ENCODE results near the gene HOXC6. TPM values are rescaled to one million over a fixed set of nuclear protein-coding genes. Genes with fewer than 3 reads are reported as not detected.

HOXC6 gene
- total RNA-seq, 2 experiments from 2014 or later = not detected

DNA sequence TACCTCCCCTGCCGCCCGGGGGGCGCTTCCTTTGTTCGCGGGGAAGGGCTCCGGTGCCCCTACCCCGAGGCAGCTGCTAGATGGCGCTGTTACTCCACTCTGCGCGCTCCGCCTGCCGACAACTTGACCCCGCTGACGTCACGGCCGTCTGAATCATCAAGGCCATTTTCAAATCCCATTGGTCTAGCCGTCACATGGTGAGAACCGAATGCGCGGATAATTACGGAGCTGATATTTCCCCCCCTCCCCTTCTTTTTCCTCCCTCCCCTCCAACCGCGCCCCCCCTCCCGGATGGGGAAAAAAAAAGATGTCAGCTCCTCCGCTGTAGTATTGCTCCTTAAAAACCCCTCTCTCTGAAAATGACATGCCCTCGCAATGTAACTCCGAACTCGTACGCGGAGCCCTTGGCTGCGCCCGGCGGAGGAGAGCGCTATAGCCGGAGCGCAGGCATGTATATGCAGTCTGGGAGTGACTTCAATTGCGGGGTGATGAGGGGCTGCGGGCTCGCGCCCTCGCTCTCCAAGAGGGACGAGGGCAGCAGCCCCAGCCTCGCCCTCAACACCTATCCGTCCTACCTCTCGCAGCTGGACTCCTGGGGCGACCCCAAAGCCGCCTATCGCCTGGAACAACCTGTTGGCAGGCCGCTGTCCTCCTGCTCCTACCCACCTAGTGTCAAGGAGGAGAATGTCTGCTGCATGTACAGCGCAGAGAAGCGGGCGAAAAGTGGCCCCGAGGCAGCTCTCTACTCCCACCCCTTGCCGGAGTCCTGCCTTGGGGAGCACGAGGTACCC, 43.1 kb upstream of the HOXC6 start, which contains the start of gene HOXC10:
Gene HOXC10 (plus strand): TSS at position 246 of the 791 bp plus-strand sequence. CDS start 114 bp downstream, at position 360.
- peaks cover 43% of the 10 kb centered on the region for H3K4me1 Mint-ChIP-seq (ENCODE audit: low read depth)
- peak within 1 kb of the TSS; percentile 48 for H3K4me3 Mint-ChIP-seq
- H3K9me3 Mint-ChIP-seq (ENCODE audit: insufficient read depth) = no peaks in the 10 kb centered on the region
- ATAC-seq (peak; percentile 74), DNase-seq (peak; percentile 86)
- peaks cover 2% of the 10 kb centered on the region for H3K36me3 Mint-ChIP-seq (ENCODE audit: low read depth)
- H3K27ac Mint-ChIP-seq = peak within 1 kb of the TSS; percentile 52
- peaks cover 93% of the 10 kb centered on the region for H3K27me3 Mint-ChIP-seq (ENCODE audit: low read depth)
- CTCF ChIA-PET = interaction anchor here (0.6 to 5.8 kb wide), 23 partner anchors 9 to 231 kb away, joined by 3 to 35 read pairs (median 4); partner anchors contain the start of genes HOXC11, HOXC5, HOXC6 and HOXC9
- POLR2A ChIA-PET = no interaction called here

DNA sequence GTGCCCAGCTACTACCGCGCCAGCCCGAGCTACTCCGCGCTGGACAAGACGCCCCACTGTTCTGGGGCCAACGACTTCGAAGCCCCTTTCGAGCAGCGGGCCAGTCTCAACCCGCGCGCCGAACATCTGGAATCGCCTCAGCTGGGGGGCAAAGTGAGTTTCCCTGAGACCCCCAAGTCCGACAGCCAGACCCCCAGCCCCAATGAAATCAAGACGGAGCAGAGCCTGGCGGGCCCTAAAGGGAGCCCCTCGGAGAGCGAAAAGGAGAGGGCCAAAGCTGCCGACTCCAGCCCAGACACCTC, 42.6 kb upstream of the HOXC6 start:
- H3K9me3 Mint-ChIP-seq (ENCODE audit: insufficient read depth) = no peaks in the 10 kb centered on the region
- H3K27me3 Mint-ChIP-seq (ENCODE audit: low read depth) = peaks cover 93% of the 10 kb centered on the region
- no peak for DNase-seq
- CTCF ChIA-PET = interaction anchor here (0.7 to 5.8 kb wide), 17 partner anchors 9 to 230 kb away, joined by 3 to 35 read pairs (median 6); partner anchors contain the start of genes HOXC11, HOXC5, HOXC6 and HOXC9
- no peak overlapping the region for H3K27ac Mint-ChIP-seq
- H3K36me3 Mint-ChIP-seq (ENCODE audit: low read depth) = no peaks in the 10 kb centered on the region
- peak overlapping the region; percentile 48 for H3K4me3 Mint-ChIP-seq
- no peak for ATAC-seq
- H3K4me1 Mint-ChIP-seq (ENCODE audit: low read depth) = peaks cover 39% of the 10 kb centered on the region
- POLR2A ChIA-PET = no interaction called here

DNA sequence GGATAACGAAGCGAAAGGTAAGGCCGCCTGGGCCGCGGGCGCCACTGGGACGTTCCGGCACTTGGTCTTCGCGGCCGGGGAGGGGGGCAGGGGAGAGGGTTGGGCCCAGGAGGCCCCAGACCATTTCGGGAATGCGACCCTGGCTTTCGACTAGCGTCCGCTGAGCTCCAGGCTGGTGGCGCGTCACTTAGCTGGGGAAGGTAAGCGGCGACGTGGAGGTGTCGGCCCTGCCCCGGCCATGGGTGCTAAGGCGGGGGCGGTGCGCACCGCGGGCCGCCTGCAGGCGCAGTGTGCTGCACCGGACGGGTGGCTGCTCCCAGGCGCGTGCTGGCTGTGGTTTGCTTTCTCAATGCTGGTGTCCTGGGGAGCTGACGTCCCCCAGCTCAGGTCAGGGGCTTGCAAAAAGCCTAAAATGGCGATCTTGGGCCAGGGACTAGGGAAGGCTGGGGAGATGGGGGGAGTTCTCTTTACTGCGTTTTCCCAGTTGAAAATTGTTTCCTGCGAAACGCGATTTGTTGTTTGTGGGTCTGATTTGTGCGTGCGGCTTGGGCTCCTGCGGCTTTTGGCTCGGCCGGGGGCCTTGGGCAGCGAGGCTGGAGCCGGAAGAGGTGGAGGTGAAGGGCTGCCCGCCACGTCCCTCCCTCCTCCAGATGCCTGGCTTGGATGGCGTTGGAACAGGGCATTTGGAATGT, 42.1 kb upstream of the HOXC6 start:
- Mint-ChIP-seq H3K36me3 (ENCODE audit: low read depth) (no peaks in the 10 kb centered on the region), H3K9me3 (ENCODE audit: insufficient read depth) (no peaks in the 10 kb centered on the region), H3K27ac (no peak overlapping the region), H3K4me1 (ENCODE audit: low read depth) (peaks cover 35% of the 10 kb centered on the region), H3K4me3 (peak overlapping the region; percentile 12), H3K27me3 (ENCODE audit: low read depth) (peaks cover 93% of the 10 kb centered on the region)
- ATAC-seq (peak; percentile 31), DNase-seq (no peak)
- ChIA-PET CTCF (interaction anchor here (0.9 to 5.8 kb wide), 15 partner anchors 9 to 230 kb away, joined by 3 to 35 read pairs (median 6); partner anchors contain the start of genes HOXC11, HOXC5, HOXC6 and HOXC9), POLR2A (no interaction called here)

DNA sequence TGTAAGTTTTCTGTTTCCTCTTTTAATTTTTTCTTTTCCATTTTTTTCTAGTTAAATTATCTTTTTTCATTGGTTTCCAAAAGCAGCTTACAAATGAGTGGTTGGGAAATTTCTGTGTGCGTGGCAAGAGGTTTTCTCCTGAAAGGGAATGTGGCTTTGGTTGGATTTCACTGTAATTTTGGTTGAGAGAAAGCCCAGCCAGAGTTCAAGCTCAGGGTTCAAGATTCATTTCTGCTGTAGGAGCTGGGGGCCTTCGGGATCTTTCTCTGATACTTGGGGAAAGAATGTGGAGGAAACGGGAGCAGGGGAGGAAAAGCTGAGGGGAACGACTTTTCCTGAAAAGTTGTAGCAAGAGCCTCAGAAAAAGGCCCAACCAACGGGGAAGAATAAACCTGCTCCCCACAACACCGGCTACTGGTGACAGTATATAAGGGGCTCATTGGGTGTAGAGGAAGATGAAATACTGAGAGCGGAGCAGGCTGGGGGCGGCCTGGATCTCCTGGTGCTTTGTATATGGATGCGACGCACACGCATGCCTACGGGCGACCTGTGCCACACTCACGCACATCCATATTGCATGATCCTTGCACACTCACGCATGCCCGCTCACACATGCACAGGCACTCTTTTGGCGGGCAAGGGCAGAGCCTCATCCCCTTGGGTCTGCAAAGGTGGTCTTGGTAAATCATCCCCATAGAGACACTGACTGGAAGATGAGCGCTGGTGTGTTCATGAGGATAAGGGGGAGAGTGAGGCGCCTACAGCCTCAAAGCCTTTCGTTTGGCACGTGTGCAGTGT, 41.4 kb upstream of the HOXC6 start:
- H3K27ac Mint-ChIP-seq = no peak overlapping the region
- DNase-seq (no peak), ATAC-seq (no peak)
- POLR2A ChIA-PET = no interaction called here
- no peaks in the 10 kb centered on the region for H3K9me3 Mint-ChIP-seq (ENCODE audit: insufficient read depth)
- H3K4me3 Mint-ChIP-seq = no peak overlapping the region
- peaks cover 35% of the 10 kb centered on the region for H3K4me1 Mint-ChIP-seq (ENCODE audit: low read depth)
- CTCF ChIA-PET = interaction anchor here (1.0 to 5.8 kb wide), 11 partner anchors 8 to 229 kb away, joined by 3 to 35 read pairs (median 9); partner anchors contain the start of genes HOXC5 and HOXC9
- H3K27me3 Mint-ChIP-seq (ENCODE audit: low read depth) = peaks cover 93% of the 10 kb centered on the region
- no peaks in the 10 kb centered on the region for H3K36me3 Mint-ChIP-seq (ENCODE audit: low read depth)

DNA sequence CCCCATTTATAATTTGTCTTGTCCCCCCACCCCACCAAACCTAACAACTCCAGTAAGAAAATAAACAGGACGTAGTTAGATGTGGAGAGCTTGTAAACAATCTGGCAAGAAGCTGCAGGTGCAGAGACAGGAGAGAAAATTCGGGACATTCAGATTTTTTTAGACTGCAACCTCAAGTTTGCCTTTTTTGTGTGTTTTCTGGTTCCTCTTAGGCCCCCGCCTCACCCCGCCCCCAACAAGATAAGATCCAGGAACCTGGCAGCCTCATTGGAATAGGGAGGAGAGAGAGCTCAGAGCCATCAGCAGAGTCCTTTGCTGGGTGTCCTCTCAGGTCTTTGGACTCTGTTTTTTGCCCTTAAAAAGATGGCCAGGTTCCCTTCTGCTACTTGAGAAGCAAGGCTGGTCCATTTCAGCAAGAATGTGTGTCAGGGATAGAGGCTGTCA, 40.4 kb upstream of the HOXC6 start:
- Mint-ChIP-seq H3K9me3 (ENCODE audit: insufficient read depth) (no peaks in the 10 kb centered on the region), H3K27me3 (ENCODE audit: low read depth) (peaks cover 92% of the 10 kb centered on the region), H3K4me3 (no peak overlapping the region), H3K27ac (no peak overlapping the region), H3K4me1 (ENCODE audit: low read depth) (peaks cover 35% of the 10 kb centered on the region), H3K36me3 (ENCODE audit: low read depth) (no peaks in the 10 kb centered on the region)
- ChIA-PET CTCF (interaction anchor here (0.5 to 5.8 kb wide), 13 partner anchors 10 to 1080 kb away, joined by 3 to 35 read pairs (median 4); no protein-coding TSS in a partner anchor), POLR2A (interaction anchor here (0.6 kb wide), 1 partner anchor 605 kb away, joined by 3 read pairs; no protein-coding TSS in a partner anchor)
- no peak for ATAC-seq
- no peak for DNase-seq

GRCh38 chr12:53988541-53989226, 39.6 kb upstream of the HOXC6 start:
- H3K9me3 Mint-ChIP-seq (ENCODE audit: insufficient read depth) = no peaks in the 10 kb centered on the region
- H3K27ac Mint-ChIP-seq = no peak overlapping the region
- no peak overlapping the region for H3K4me3 Mint-ChIP-seq
- no peak for ATAC-seq
- CTCF ChIA-PET = interaction anchor here (0.5 to 5.8 kb wide), 13 partner anchors 10 to 1081 kb away, joined by 3 to 35 read pairs (median 4); no protein-coding TSS in a partner anchor
- no peak for DNase-seq
- H3K4me1 Mint-ChIP-seq (ENCODE audit: low read depth) = peaks cover 35% of the 10 kb centered on the region
- peaks cover 91% of the 10 kb centered on the region for H3K27me3 Mint-ChIP-seq (ENCODE audit: low read depth)
- POLR2A ChIA-PET = interaction anchor here (0.6 kb wide), 1 partner anchor 606 kb away, joined by 3 read pairs; no protein-coding TSS in a partner anchor
- no peaks in the 10 kb centered on the region for H3K36me3 Mint-ChIP-seq (ENCODE audit: low read depth)

DNA sequence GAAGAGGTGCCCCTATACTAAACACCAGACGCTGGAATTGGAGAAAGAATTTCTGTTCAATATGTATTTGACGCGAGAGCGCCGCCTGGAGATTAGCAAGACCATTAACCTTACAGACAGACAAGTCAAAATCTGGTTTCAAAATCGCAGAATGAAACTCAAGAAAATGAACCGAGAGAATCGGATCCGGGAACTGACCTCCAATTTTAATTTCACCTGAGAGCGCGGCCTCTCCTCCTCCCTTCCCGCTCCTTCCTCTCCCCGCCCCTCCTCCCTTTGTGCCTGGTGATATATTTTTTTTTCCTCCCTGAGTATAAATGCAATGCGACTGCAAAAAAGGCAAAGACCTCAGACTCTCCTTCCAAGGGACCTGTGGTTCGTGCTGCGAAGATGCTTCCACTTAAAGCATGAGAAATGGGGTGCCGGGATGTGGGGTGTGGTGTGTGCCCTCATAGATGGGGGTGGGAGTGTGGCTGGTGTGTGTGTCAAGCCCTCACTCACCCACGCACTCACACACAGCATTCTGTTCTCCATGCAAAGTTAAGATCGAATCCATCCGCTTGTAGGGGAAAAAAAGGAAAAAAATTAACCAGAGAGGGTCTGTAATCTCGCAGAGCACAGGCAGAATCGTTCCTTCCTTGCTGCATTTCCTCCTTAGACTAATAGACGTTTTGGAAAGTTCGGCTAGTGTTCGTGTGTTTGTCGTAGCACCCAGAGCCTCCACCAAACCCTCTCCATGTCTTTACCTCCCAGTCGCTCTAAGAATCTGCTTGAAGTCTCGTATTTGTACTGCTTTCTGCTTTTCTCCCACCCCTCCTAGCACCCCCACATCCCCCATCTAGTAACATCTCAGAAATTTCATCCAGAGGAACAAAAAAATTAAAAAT, 38.8 kb upstream of the HOXC6 start:
- Mint-ChIP-seq H3K9me3 (ENCODE audit: insufficient read depth) (no peaks in the 10 kb centered on the region), H3K27me3 (ENCODE audit: low read depth) (peaks cover 95% of the 10 kb centered on the region), H3K36me3 (ENCODE audit: low read depth) (peaks cover 5% of the 10 kb centered on the region), H3K27ac (no peak overlapping the region), H3K4me1 (ENCODE audit: low read depth) (peaks cover 40% of the 10 kb centered on the region), H3K4me3 (peak overlapping the region; percentile 1)
- DNase-seq (peak; percentile 66), ATAC-seq (no peak)
- ChIA-PET CTCF (interaction anchor here (1.1 to 5.8 kb wide), 8 partner anchors 18 to 233 kb away, joined by 3 to 35 read pairs (median 8); no protein-coding TSS in a partner anchor), POLR2A (no interaction called here)

GRCh38 chr12:53990311-53991076, 37.7 kb upstream of the HOXC6 start:
- DNase-seq (no peak), ATAC-seq (no peak)
- Mint-ChIP-seq H3K36me3 (ENCODE audit: low read depth) (peaks cover 5% of the 10 kb centered on the region), H3K27me3 (ENCODE audit: low read depth) (peaks cover 94% of the 10 kb centered on the region), H3K4me1 (ENCODE audit: low read depth) (peaks cover 40% of the 10 kb centered on the region), H3K4me3 (no peak overlapping the region), H3K9me3 (ENCODE audit: insufficient read depth) (no peaks in the 10 kb centered on the region), H3K27ac (no peak overlapping the region)
- POLR2A ChIA-PET = no interaction called here
- CTCF ChIA-PET = interaction anchor here (0.9 to 2.4 kb wide), 6 partner anchors 15 to 224 kb away, joined by 3 to 11 read pairs (median 4); partner anchors contain the start of gene HOXC8

- DNase-seq = no peak
- no peak overlapping the region for H3K27ac Mint-ChIP-seq
- POLR2A ChIA-PET = no interaction called here
- CTCF ChIA-PET = interaction anchor here (0.9 to 2.4 kb wide), 7 partner anchors 15 to 224 kb away, joined by 3 to 11 read pairs (median 3); partner anchors contain the start of gene HOXC8
- H3K9me3 Mint-ChIP-seq (ENCODE audit: insufficient read depth) = no peaks in the 10 kb centered on the region
- H3K4me1 Mint-ChIP-seq (ENCODE audit: low read depth) = peaks cover 42% of the 10 kb centered on the region
- H3K27me3 Mint-ChIP-seq (ENCODE audit: low read depth) = peaks cover 93% of the 10 kb centered on the region
- H3K4me3 Mint-ChIP-seq = no peak overlapping the region
- ATAC-seq = no peak
- H3K36me3 Mint-ChIP-seq (ENCODE audit: low read depth) = peaks cover 5% of the 10 kb centered on the region
Observed at GRCh38 chr12:53991077-53991460, 37.2 kb upstream of the HOXC6 start.

Measured in activated CD8-positive, alpha-beta T cell treated with anti-CD3 and anti-CD28 coated beads, Interleukin-2, amount 10 ng/mL, durations not matched to agents 7 days and 5 days (primary cell).